ENCODE results near the gene TMEM255B. TPM values are rescaled to one million over a fixed set of nuclear protein-coding genes. Genes with fewer than 3 reads are reported as not detected.
"Not testable (repeated sequence)": the region's sequence is repeated elsewhere in the genome, so short reads cannot be mapped to it uniquely, and the experiment has no call there.

TMEM255B gene
- total RNA-seq, 1 donor from 2014 or later, result 45.6 TPM

DNA sequence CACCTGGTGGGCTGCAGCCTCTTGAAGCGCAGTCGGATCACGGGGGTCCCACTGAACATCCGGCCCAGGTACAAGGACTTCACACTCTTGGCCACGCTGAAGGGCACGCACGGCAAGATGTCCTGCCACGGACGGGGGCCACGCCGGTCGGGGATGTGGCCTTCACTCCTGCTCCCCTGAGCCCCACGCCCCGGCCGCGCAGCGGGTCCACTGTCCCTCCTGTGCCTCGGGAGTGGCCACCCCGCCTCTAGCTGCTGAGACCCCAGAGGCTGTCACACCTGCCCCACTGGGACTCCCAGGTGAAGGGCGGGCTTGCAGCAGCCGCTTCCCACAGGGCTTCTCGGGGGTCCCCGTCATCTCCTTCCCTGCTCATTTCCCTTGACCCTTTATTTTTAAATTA, 73.6 kb downstream of the TMEM255B start:
- DNase-seq (ENCODE audit: low read depth in 2 of 2), result no peak

DNA sequence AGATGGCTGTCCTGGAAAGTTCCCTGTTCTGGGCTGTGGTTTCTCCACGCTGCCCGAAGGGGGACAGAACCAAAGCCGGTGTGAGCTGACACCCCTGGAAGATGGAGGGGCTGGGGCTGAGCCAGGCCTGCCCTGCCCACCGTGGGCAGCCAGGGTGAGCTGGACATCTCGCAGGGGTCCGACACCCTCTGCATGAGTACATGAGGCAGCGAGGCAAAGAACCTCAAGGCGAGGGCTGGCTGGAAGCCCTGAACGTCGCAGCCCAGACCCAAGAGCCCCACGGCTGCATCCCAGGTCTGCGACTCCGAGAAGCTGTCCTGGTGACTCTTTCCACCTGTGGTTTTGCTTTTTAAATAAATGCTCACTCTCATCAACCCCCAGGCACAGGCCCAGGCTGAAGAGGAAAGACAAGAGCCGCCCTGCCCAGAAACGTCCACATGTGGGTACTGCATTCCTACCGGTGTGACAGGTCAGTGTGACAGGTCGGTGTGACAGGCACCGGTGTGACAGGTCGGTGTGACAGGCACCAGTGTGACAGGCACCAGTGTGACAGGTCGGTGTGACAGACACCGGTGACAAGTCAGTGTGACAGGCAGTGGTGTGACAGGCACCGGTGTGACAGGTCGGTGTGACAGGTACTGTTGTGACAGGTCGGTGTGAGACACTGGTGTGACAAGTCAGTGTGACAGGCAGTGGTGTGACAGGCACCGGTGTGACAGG, 74.2 kb downstream of the TMEM255B start:
- no peak for DNase-seq (ENCODE audit: low read depth in 2 of 2)

- not testable (repeated sequence) for DNase-seq (ENCODE audit: low read depth in 2 of 2)
Observed at GRCh38 chr13:113834006-113834405, 75.0 kb downstream of the TMEM255B start.

DNA sequence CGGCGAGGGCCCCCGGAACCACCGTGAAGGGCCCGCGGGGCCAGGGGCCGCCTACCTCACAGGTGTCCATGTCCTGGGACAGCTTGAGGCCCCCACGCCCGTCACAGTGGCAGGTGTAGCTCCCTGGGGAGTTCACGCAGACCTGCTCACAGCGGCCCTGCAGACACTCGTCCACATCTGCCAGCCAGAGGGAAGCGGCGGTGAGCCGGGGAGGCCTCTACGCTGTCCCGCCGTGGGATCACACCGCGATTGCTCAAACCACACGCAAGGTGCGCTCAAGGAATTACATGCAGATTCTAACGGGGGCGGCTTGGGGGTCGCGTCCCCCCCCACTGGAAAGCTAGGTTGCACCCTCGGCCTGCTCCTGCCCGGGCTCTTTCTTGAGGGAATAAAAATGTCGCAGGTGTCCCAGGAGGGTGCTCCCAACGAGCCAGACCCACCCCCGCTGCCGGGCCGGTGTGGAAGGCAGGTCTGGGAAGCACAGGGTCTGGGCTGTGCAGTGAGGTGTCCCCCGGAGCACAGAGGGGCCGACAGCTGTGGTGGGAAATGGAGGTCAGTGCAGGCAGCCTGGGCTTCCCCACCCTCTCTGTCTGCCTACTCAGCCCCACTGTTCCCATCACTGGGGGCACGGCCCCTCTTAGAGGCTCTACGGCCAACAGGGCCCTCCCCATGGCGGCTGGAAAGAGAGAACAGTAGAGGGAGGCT, 75.6 kb downstream of the TMEM255B start:
- no peak for DNase-seq (ENCODE audit: low read depth in 2 of 2)

DNA sequence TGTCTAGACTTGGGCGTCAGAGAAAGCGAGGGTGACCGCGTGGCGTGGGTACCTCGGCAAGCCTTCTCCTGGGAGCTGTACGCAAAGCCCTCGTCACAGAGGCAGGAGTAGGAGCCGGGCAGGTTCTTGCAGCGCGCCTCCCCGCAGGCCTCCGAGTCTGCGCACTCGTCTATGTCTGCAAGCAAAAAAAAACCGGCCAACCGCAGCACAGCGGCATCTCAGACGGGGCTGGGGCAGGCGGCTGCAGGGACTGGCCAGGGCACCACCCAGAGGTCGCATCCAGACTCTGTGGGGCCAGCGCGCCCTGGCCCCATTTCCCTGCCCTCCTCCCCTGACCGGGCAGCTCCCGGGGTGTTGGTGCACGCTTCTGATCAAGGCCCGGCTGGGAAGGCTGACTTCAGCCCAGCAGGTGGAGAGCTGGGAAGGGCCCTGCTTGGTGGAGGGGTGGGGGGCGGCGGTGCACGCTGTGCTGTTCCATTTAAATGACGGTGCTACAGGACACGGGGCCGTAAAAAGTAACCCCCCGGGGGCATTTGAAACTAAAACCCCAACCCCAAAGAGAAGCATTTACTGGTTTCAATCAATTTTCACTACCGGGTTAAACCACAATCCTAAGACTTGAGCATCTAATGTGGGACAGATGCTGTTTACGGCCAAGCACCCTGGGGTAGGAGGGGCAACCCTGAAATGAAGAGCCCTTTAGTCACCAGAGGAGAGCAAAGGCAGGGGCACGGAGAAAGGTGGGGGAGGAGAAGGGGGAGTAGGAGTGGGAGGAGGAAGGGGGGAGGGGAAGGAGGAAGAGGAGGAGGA, 76.6 kb downstream of the TMEM255B start:
- no peak for DNase-seq (ENCODE audit: low read depth in 2 of 2)

GRCh38 chr13:113836768-113837559, 77.9 kb downstream of the TMEM255B start:
- peak; percentile 39 to 84 for DNase-seq (ENCODE audit: low read depth in 2 of 2)

- DNase-seq (ENCODE audit: low read depth in 2 of 2), result peak; percentile 68 to 96
Observed at GRCh38 chr13:113837560-113838355, 78.7 kb downstream of the TMEM255B start.

DNA sequence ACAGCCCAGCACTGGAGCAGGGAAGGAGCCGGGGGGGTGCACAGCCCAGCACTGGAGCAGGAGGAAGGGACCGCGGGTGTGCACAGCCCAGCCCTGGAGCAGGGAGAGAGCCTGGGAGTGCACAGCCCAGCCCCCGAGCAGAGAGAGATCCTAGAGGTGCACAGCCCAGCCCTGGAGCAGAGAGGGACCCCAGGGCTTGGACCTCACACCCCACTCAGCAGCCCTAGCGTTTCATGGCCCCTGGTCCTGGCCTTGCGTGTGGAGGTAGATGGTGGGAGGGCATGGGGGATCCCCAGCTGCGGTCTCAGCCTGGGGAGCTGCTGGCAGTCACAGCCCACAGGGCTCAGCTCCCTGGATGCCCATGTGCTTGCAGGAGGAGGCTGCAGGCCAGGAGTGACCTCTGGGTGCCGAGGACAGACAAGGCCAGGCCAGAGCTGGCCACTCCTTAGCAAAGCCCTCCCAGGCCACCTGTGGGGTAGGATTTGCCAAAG, 79.7 kb downstream of the TMEM255B start:
- DNase-seq (ENCODE audit: low read depth in 2 of 2), result no peak

- DNase-seq (ENCODE audit: low read depth in 2 of 2), result no peak
Observed at GRCh38 chr13:113839536-113840204, 80.6 kb downstream of the TMEM255B start.

GRCh38 chr13:113840541-113841352, 81.7 kb downstream of the TMEM255B start:
- no peak for DNase-seq (ENCODE audit: low read depth in 2 of 2)

- peak in 1 of 2 donors; percentile 36 for DNase-seq (ENCODE audit: low read depth in 2 of 2)
Observed at GRCh38 chr13:113841353-113841650, 82.3 kb downstream of the TMEM255B start.

DNA sequence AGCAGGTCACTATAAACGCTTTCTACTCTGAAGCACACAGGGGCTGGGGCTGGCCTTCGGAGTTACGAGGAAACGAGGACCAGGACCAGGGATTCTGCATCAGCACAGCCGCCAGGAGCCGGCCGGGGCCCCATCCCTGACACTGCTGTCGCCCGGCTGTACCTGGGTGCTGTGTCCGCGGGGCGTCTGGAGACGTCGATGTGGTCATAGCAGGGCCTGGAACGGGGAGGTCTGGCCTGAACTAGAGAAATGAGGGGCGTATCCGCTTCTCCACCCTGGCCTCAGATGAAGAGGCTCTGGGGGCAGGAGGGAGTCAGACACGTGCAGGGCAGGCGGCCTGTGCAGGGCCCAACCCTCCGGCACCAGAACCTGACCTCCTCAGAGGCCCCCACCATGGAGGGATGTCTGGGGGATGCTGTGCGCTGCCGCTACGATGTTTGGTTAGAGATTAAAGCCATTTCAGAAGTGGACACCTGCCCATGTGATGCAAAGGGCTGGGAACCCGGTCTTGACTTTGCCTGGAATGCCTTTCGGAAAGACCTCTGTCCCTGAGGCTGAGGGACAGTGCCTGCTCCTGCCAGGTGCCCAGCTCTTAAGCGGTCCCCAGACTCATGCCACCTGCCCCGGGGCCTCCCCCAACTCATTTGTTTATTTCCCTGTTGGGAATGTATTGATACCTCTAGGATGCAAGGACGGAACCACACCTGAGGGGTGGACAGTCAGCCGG, 83.5 kb downstream of the TMEM255B start:
- DNase-seq (ENCODE audit: low read depth in 2 of 2), result no peak

DNA sequence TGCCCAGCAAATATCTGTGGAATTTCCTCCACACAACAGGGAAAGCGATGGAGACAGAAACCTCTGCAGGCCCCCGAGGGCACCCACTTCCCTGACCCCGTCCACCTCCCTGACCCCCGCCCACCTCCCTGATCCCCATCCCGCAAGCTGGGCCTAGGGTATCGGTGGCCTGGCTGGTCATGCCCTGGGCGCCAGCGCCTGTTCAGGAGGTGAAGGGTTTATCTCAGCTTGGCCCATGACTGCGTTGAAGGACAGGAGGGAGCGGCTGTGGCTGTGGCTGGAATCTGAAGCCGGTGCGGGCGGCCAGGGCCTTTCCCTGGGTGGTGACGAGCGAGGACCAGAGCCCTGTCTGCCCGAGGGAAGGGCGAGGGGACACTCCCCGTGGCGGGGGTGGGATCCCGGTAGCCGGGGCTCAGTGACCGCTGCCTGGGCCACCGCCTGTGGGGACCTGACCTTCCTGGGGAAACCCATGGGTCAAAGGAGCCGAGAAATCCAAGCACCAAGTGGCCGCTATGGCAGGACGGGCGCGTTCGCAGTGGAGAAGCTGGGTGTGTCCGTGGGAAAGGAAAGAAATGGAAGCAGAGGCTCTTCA, 84.1 kb downstream of the TMEM255B start:
- no peak for DNase-seq (ENCODE audit: low read depth in 2 of 2)

GRCh38 chr13:113843864-113844556, 85.0 kb downstream of the TMEM255B start:
- DNase-seq (ENCODE audit: low read depth in 2 of 2), result no peak

- no peak for DNase-seq (ENCODE audit: low read depth in 2 of 2)
Observed at GRCh38 chr13:113845055-113845454, 86.0 kb downstream of the TMEM255B start.

DNA sequence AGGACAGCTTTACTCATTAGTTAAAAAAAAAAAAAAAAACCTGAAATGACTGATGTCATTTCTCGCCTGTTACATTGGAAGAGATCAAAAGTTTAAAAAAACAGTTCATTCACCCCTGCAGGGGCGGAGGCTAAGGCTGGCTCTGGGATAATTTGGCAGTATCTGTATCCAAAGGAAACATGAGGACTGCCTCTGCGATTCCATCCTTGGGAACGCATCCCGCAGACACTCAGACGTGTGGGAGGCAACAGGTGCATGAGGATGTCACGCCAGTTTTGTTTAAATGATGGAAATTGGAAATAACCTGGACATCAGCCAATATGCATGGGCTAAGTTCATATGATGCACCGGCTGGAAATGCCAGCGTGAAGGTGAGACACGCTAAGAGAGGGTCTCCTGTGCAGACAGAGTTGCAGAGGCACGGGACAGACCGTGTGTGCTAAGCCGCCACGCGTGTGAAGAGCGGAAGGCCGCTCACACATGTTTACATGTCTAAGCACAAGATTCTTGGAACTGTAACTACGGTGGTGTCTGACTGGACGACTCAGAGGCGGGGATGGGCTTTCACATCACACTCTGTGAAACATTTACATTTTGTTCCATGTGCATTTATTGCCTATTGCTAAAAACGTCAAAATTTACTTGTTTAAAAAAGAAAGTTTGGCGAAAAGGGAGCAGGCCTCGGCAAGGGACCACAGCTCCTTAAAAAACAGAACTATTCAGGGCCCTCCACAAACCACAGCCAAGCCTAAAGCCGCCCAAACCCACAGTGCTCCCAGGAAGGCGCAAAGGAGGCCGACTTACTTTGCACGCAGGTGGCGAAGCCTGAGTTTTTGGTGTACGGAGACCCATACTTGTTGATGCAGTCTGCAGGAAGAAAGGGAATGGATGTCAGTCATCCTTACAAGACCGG, 87.0 kb downstream of the TMEM255B start:
- DNase-seq (ENCODE audit: low read depth in 2 of 2), result no peak
